SK-N-SH treated with all-trans-retinoic acid at 6 μM for 48 hours (cell line): Measurements from ENCODE around the gene BCAN.

ENCODE experiments used
- ATAC-seq: fragments of 200-7000 bp; cut with Tn5 transposase; 3 replicates; pipeline ENCODE4 v1.9.1; 2020; ENCODE audit warnings: mild to moderate bottlenecking, moderate library complexity
- ARNTL ChIP-seq: fragments of 450-650 bp; formaldehyde crosslinking; IDR thresholded peaks from 2 replicates; pipeline ENCODE4 v1.5.0; 2020; ENCODE audit warnings: low read depth, mild to moderate bottlenecking, moderate library complexity, borderline replicate concordance
- BACH2 ChIP-seq: fragments of 250-450 bp; sonication (Bioruptor Pico); IDR thresholded peaks from 2 replicates; pipeline ENCODE4 v1.9.0; 2021; ENCODE audit warnings: mild to moderate bottlenecking, borderline replicate concordance
- CSRNP3 ChIP-seq: fragments of 250-450 bp; sonication (Bioruptor Pico); IDR thresholded peaks from 2 replicates; pipeline ENCODE4 v1.5.1; 2021; ENCODE audit warnings: mild to moderate bottlenecking, moderate library complexity
- ESRRG ChIP-seq: fragments of 250-450 bp; sonication (Bioruptor Pico); IDR thresholded peaks from 2 replicates; pipeline ENCODE4 v1.6.1; 2021; ENCODE audit warnings: mild to moderate bottlenecking
- GLIS3 ChIP-seq: fragments of 250-450 bp; sonication (Bioruptor Pico); IDR thresholded peaks from 2 replicates; pipeline ENCODE4 v1.5.0; 2020; ENCODE audit warnings: mild to moderate bottlenecking, moderate library complexity
- ISL1 ChIP-seq: fragments of 250-450 bp; sonication (Bioruptor Pico); IDR thresholded peaks from 2 replicates; pipeline ENCODE4 v2.1.2; 2022; ENCODE audit warnings: mild to moderate bottlenecking, moderate library complexity
- OSR1 ChIP-seq: fragments of 250-450 bp; sonication (Bioruptor Pico); IDR thresholded peaks from 2 replicates; pipeline ENCODE4 v1.8.0; 2022; ENCODE audit warnings: moderate library complexity, mild to moderate bottlenecking, inconsistent platforms
- PATZ1 ChIP-seq: fragments of 250-450 bp; sonication (Bioruptor Pico); IDR thresholded peaks from 2 replicates; pipeline ENCODE4 v1.8.0; 2020; ENCODE audit warnings: mild to moderate bottlenecking, moderate library complexity, borderline replicate concordance
- POU6F1 ChIP-seq: fragments of 250-450 bp; sonication (Bioruptor Pico); IDR thresholded peaks from 2 replicates; pipeline ENCODE4 v1.8.0; 2021; ENCODE audit warnings: low read depth, mild to moderate bottlenecking, moderate library complexity, borderline replicate concordance
- PPARA ChIP-seq: fragments of 250-450 bp; sonication (Bioruptor Pico); IDR thresholded peaks from 2 replicates; pipeline ENCODE4 v1.5.0; 2020; ENCODE audit warnings: mild to moderate bottlenecking, borderline replicate concordance
- RARB ChIP-seq: fragments of 250-450 bp; sonication (Bioruptor Pico); IDR thresholded peaks from 2 replicates; pipeline ENCODE4 v1.8.0; 2021; ENCODE audit warnings: mild to moderate bottlenecking, moderate library complexity
- SNAI2 ChIP-seq: fragments of 250-450 bp; sonication (Bioruptor Pico); IDR thresholded peaks from 2 replicates; pipeline ENCODE4 v1.5.0; 2020; ENCODE audit warnings: mild to moderate bottlenecking, moderate library complexity
- TCF4 ChIP-seq: fragments of 250-450 bp; sonication (Bioruptor Pico); IDR thresholded peaks from 2 replicates; pipeline ENCODE4 v1.8.0; 2021; ENCODE audit warnings: mild to moderate bottlenecking, moderate library complexity, borderline replicate concordance
- TOX ChIP-seq: fragments of 250-450 bp; sonication (Bioruptor Pico); IDR thresholded peaks from 2 replicates; pipeline ENCODE4 v1.8.0; 2021; ENCODE audit warnings: mild to moderate bottlenecking, moderate library complexity, borderline replicate concordance
- TSHZ2 ChIP-seq: fragments of 250-450 bp; sonication (Bioruptor Pico); IDR thresholded peaks from 2 replicates; pipeline ENCODE4 v1.5.0; 2020; ENCODE audit warnings: mild to moderate bottlenecking, moderate library complexity
- ZC3H10 ChIP-seq: fragments of 250-450 bp; sonication (Bioruptor Pico); IDR thresholded peaks from 2 replicates; pipeline ENCODE4 v1.5.1; 2021; ENCODE audit warnings: mild to moderate bottlenecking, moderate library complexity
- ZFP3 ChIP-seq: fragments of 250-450 bp; sonication (Bioruptor Pico); IDR thresholded peaks from 2 replicates; pipeline ENCODE4 v1.5.0; 2020; ENCODE audit warnings: mild to moderate bottlenecking, moderate library complexity
- ZFP30 ChIP-seq: fragments of 450-650 bp; formaldehyde crosslinking; IDR thresholded peaks from 2 replicates; pipeline ENCODE4 v1.5.0; 2022; ENCODE audit warnings: mild to moderate bottlenecking, moderate library complexity
- ZNF565 ChIP-seq: fragments of 450-650 bp; formaldehyde crosslinking; conservative IDR thresholded peaks from 2 replicates; pipeline ENCODE4 v1.5.0; 2020; ENCODE audit warnings: low read depth, mild to moderate bottlenecking, moderate library complexity
- ZNF70 ChIP-seq: fragments of 450-650 bp; formaldehyde crosslinking; IDR thresholded peaks from 2 replicates; pipeline ENCODE4 v1.5.0; 2020; ENCODE audit warnings: mild to moderate bottlenecking, moderate library complexity
- ZNF8 ChIP-seq: fragments of 450-650 bp; formaldehyde crosslinking; IDR thresholded peaks from 2 replicates; pipeline ENCODE4 v1.5.0; 2020; ENCODE audit warnings: mild to moderate bottlenecking, moderate library complexity

BCAN gene

GRCh38 chr1:156694690-156694962, 52.7 kb downstream of the BCAN start:
- TF ChIP-seq ZC3H10 (CRISPR knock-in tag) (no peak), BACH2 (CRISPR knock-in tag) (no peak), ZFP30 (CRISPR knock-in tag) (no peak), ZNF565 (CRISPR knock-in tag) (no peak), ZNF70 (CRISPR knock-in tag) (no peak), CSRNP3 (CRISPR knock-in tag) (no peak), ARNTL (CRISPR knock-in tag) (no peak), POU6F1 (CRISPR knock-in tag) (no peak), ESRRG (CRISPR knock-in tag) (no peak), ISL1 (CRISPR knock-in tag) (no peak)
- no peak for ATAC-seq

- peak; percentile 97 for TF ChIP-seq TOX (CRISPR knock-in tag)
- peak; percentile 93; the same call in 1 of the 2 replicates for TF ChIP-seq RARB (CRISPR knock-in tag)
- peak; percentile 74 for TF ChIP-seq CSRNP3 (CRISPR knock-in tag)
- TF ChIP-seq PPARA (CRISPR knock-in tag), result no peak
- ATAC-seq, result no peak
Measured at GRCh38 chr1:156696755-156697154, 54.8 kb downstream of the BCAN start.

- ATAC-seq, result no peak; the same call in 2 of the 3 replicates
- no peak for TF ChIP-seq ZNF8 (CRISPR knock-in tag)
- peak; percentile 51; the same call in 1 of the 2 replicates for TF ChIP-seq TOX (CRISPR knock-in tag)
- TF ChIP-seq, all 23 proteins: peak for 1
Measured at GRCh38 chr1:156697481-156697880, 55.6 kb downstream of the BCAN start.

GRCh38 chr1:156698995-156699394, 57.1 kb downstream of the BCAN start:
- TF ChIP-seq GLIS3 (CRISPR knock-in tag) (no peak), ISL1 (CRISPR knock-in tag) (no peak), OSR1 (CRISPR knock-in tag) (no peak), ESRRG (CRISPR knock-in tag) (no peak), SNAI2 (no peak), POU6F1 (CRISPR knock-in tag) (no peak)
- no peak for ATAC-seq

- no peak for ATAC-seq
- TF ChIP-seq POU6F1 (CRISPR knock-in tag), result no peak
- TF ChIP-seq PATZ1 (CRISPR knock-in tag), result no peak
- no peak for TF ChIP-seq ARNTL (CRISPR knock-in tag)
- no peak for TF ChIP-seq ZC3H10 (CRISPR knock-in tag)
- TF ChIP-seq SNAI2, result no peak
- no peak for TF ChIP-seq TCF4 (CRISPR knock-in tag)
- no peak for TF ChIP-seq TSHZ2 (CRISPR knock-in tag)
- no peak for TF ChIP-seq PPARA (CRISPR knock-in tag)
- no peak for TF ChIP-seq ZFP3
- TF ChIP-seq BACH2 (CRISPR knock-in tag), result no peak
Measured at GRCh38 chr1:156700736-156701531, 59.0 kb downstream of the BCAN start.
